ENCODE results near the gene ABR. TPM values are rescaled to one million over a fixed set of nuclear protein-coding genes. Genes with fewer than 3 reads are reported as not detected.
A peak's percentile ranks its signal among the peaks of the same experiment; 100 is the strongest.

ABR gene
- total RNA-seq, 1 donor from 2014 or later = 24.5 TPM

DNA sequence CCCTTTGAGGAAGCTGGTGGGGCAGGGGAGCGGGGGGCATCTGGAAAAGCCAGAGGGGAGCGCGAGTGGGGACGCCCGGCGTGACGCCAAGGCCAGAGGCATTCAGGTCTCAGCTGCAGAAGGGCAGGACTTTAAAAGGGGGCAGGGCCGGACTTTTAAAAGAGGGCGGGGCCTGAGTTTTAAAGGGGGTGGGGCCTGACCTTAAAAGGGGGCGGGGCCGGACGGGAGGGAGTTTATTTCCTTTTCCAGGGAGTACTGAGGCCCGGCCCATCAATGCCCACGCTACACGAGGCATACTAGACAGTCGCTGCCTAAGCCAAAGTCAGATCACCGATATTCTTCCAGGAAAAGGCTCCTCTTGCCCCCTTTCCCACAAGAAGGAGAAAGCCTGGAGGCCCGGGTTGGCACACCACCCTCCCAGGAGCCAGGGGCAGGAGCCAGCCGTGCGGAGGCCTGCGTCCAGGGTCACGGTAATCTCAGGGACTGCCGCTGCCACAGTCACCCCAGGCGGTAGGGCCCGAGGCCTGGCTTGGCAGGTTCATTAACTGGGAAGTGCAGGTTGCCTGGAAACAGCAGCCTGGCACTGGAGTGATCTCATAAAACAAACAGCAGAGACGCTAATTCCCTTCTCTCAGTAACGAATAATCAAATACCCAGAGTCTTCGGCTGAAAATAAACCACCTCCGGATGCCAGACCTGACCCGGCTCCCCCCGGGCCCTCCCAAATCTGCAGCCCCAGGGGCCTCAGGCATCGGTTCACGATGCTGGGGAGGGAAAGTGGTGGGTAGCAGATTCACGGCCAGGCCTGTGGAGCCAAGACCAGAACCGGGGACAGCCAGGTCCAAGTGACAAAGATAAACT is 92.2 kb downstream of the ABR start:
- Histone ChIP-seq H3K9ac (ENCODE audit: low read depth in 1 of 3, low read length in 3 of 3) (peak overlapping the region in 1 of 3 donors; percentile 60), H3K27me3 (ENCODE audit: control insufficient read depth in 3 of 3, insufficient read depth in 3 of 3, low read length in 3 of 3) (no peaks in the 10 kb centered on the region), H3K9me3 (ENCODE audit: control insufficient read depth in 3 of 3, low read length in 3 of 3) (no peaks in the 10 kb centered on the region), H3K4me3 (ENCODE audit: low read length in 3 of 3) (peak overlapping the region in 2 of 3 donors; percentile 40 to 41), H3K4me1 (ENCODE audit: control insufficient read depth in 3 of 3, insufficient read depth in 3 of 3, low read length in 3 of 3) (peaks cover 7 to 19% (median 9%) of the 10 kb centered on the region in 3 donors), H3K27ac (ENCODE audit: low read depth, low read length) (peak overlapping the region; percentile 75), H3K36me3 (ENCODE audit: control insufficient read depth in 3 of 3, insufficient read depth in 3 of 3, low read length in 3 of 3) (peaks cover 19 to 25% (median 21%) of the 10 kb centered on the region in 3 donors)

DNA sequence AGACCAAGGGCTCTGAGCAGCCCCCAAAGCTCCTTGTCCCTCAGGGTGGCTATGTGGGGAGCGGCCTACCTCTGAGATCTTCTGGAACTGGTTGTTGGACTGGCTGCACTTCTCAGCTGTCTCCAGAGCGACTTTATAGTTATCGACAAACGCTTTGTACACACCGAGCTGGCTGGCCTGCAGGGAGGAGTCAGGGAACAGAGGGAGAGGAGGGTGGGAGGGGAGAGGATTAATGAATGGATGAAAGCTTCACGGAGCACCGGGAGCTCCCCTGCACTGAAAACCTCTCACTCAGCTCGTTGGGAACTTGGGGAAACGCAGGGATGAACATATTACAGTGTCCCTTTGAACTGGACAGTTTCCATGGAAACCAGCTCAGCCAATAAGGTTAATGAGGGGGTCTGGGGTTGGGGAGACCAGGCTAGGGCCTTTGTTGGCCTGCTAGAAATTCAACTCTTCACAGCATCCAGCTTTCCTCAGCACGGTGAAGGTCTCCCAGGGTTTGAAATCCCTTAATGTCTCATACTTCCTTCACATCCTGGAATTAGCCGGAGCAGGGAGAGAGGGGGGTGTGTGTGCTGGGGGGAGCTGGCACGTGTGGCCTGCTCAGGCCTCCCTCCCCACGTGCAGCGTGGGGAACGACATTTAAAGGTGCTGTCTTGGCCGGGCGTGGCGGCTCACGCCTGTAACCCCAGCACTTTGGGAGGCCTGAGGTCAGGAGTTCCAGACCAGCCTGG is 96.2 kb downstream of the ABR start:
- Histone ChIP-seq H3K4me1 (ENCODE audit: control insufficient read depth in 3 of 3, insufficient read depth in 3 of 3, low read length in 3 of 3) (peaks cover 7 to 11% (median 9%) of the 10 kb centered on the region in 3 donors), H3K9ac (ENCODE audit: low read depth in 1 of 3, low read length in 3 of 3) (no peak overlapping the region), H3K4me3 (ENCODE audit: low read length in 3 of 3) (no peak overlapping the region), H3K27me3 (ENCODE audit: control insufficient read depth in 3 of 3, insufficient read depth in 3 of 3, low read length in 3 of 3) (no peaks in the 10 kb centered on the region), H3K27ac (ENCODE audit: low read depth, low read length) (no peak overlapping the region), H3K9me3 (ENCODE audit: control insufficient read depth in 3 of 3, low read length in 3 of 3) (no peaks in the 10 kb centered on the region), H3K36me3 (ENCODE audit: control insufficient read depth in 3 of 3, insufficient read depth in 3 of 3, low read length in 3 of 3) (peaks cover 7 to 12% (median 11%) of the 10 kb centered on the region in 3 donors)

DNA sequence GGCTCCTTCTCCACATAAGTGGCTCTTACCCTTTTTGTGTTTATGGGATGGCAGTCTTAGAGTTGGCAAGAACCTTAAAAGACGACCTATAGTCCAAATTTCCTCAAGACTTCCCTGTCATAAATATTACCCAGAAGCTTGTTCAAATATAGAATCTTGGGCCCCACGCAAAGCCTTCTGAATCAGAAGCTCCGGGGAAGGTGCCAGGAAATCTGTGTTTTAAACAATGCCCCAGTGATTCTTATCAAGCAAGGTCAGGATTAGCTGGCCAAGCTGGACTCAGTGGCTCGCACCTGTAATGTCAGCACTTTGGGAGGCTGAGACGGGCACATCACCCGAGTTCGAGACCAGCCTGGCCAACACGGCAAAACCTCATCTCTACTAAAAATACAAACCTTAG is 97.2 kb downstream of the ABR start:
- Histone ChIP-seq H3K36me3 (ENCODE audit: control insufficient read depth in 3 of 3, insufficient read depth in 3 of 3, low read length in 3 of 3) (peaks cover 7 to 13% (median 12%) of the 10 kb centered on the region in 3 donors), H3K4me3 (ENCODE audit: low read length in 3 of 3) (no peak overlapping the region), H3K9me3 (ENCODE audit: control insufficient read depth in 3 of 3, low read length in 3 of 3) (no peaks in the 10 kb centered on the region), H3K27me3 (ENCODE audit: control insufficient read depth in 3 of 3, insufficient read depth in 3 of 3, low read length in 3 of 3) (no peaks in the 10 kb centered on the region), H3K9ac (ENCODE audit: low read depth in 1 of 3, low read length in 3 of 3) (no peak overlapping the region), H3K4me1 (ENCODE audit: control insufficient read depth in 3 of 3, insufficient read depth in 3 of 3, low read length in 3 of 3) (peaks cover under 1 to 5% (median 3%) of the 10 kb centered on the region in 3 donors), H3K27ac (ENCODE audit: low read depth, low read length) (no peak overlapping the region)

DNA sequence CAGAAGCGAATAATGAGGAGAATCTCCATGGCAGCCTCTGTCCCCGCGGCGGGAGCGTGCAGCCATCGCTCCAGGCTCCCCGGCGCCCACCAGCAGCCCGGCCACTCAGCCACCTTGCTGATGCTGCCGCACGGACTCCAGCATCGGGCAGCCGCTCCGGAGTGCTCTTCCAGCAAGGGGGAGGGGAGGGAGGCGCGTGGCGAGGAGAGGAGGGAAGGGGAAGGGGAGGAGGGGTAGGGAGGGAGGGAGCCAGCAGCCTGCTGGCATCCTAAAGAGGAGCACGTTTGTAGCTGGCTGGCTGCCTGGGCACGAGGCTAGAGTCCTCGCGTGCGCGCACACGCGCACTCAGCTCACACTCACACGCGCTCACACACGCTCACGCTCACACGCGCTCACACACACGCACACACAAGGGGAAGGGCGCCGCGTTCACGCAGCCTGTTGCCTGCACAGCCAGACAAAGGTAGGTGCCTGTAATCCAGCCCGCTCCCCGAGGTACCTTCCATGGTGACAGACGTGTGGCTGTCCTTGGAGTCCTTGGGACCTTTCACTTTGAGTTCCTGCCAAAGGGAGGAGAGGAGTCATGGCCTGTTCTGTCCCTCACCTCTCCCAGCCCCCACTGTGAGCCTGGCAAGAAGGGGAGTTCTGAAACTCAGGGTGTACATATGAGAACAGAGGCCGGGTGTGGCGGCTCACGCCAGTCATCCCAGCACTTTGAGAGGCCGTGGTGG is 100.8 kb downstream of the ABR start:
- no peak overlapping the region for H3K27ac ChIP-seq (ENCODE audit: low read depth, low read length)
- no peak overlapping the region for H3K9ac ChIP-seq (ENCODE audit: low read depth in 1 of 3, low read length in 3 of 3)
- no peaks in the 10 kb centered on the region for H3K27me3 ChIP-seq (ENCODE audit: control insufficient read depth in 3 of 3, insufficient read depth in 3 of 3, low read length in 3 of 3)
- peaks cover 7 to 17% (median 16%) of the 10 kb centered on the region in 3 donors for H3K36me3 ChIP-seq (ENCODE audit: control insufficient read depth in 3 of 3, insufficient read depth in 3 of 3, low read length in 3 of 3)
- no peak overlapping the region for H3K4me3 ChIP-seq (ENCODE audit: low read length in 3 of 3)
- H3K9me3 ChIP-seq (ENCODE audit: control insufficient read depth in 3 of 3, low read length in 3 of 3) = no peaks in the 10 kb centered on the region
- peaks cover 4 to 12% (median 8%) of the 10 kb centered on the region in 3 donors for H3K4me1 ChIP-seq (ENCODE audit: control insufficient read depth in 3 of 3, insufficient read depth in 3 of 3, low read length in 3 of 3)

DNA sequence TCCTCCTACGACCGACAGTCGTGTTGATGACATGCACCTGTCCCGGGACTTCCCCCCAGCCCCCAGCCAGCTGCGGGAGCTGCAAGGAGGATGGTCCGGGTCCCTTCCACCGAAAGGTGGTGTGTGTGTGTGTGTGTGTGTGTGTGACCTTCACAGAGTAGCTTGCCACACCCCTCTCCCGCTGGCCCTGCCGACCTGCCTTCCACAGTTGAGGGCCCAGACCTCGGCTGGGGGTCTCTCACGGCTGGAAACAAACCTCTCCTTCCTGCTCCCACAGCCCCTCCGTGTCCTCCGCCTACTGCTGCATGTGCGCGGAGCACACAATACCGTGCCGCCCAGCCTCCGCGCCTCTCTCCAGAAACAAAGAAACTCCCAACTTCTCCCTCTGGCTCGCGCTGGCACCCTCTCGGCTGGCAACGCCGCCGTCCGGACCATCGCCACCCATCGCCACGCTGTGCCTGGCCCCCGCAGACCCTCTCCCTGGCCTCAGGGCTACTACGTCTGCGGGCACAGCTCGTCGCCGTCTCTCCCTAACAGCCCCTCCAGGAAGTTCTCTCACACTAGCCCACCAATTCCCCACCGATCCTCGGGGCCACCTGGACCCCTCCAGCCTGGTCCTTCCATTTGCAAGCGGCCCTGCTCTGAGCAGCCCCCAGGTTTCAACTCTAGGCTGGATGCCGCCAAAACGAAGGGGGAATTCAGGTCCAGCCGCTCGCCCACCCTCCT is 101.6 kb downstream of the ABR start:
- peaks cover 4 to 12% (median 8%) of the 10 kb centered on the region in 3 donors for H3K4me1 ChIP-seq (ENCODE audit: control insufficient read depth in 3 of 3, insufficient read depth in 3 of 3, low read length in 3 of 3)
- peaks cover 10 to 16% (median 13%) of the 10 kb centered on the region in 3 donors for H3K36me3 ChIP-seq (ENCODE audit: control insufficient read depth in 3 of 3, insufficient read depth in 3 of 3, low read length in 3 of 3)
- H3K27ac ChIP-seq (ENCODE audit: low read depth, low read length) = no peak overlapping the region
- no peaks in the 10 kb centered on the region for H3K9me3 ChIP-seq (ENCODE audit: control insufficient read depth in 3 of 3, low read length in 3 of 3)
- no peak overlapping the region for H3K4me3 ChIP-seq (ENCODE audit: low read length in 3 of 3)
- H3K9ac ChIP-seq (ENCODE audit: low read depth in 1 of 3, low read length in 3 of 3) = no peak overlapping the region
- H3K27me3 ChIP-seq (ENCODE audit: control insufficient read depth in 3 of 3, insufficient read depth in 3 of 3, low read length in 3 of 3) = no peaks in the 10 kb centered on the region

DNA sequence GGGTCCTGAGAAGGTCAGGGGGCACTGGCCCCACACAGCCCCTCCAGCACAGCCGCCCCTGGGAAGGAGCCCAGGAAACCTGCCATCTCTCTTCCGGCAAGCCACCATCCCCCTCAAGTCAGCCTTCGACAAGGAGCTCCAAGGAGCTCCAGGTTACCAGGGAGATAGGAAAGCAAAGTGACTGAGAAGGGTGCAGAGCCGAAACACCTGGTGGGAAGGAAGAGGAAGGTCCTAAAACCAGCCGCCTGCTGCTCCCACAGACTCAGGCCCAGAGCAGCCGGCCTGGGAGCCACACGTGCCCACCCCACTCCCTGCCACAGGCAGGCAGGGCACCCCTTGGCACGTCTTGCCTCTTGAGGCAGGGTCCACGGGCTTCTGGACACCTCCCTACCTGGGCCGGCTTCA is 102.2 kb downstream of the ABR start:
- peaks cover 4 to 12% (median 8%) of the 10 kb centered on the region in 3 donors for H3K4me1 ChIP-seq (ENCODE audit: control insufficient read depth in 3 of 3, insufficient read depth in 3 of 3, low read length in 3 of 3)
- no peak overlapping the region for H3K4me3 ChIP-seq (ENCODE audit: low read length in 3 of 3)
- H3K9ac ChIP-seq (ENCODE audit: low read depth in 1 of 3, low read length in 3 of 3) = no peak overlapping the region
- no peak overlapping the region for H3K27ac ChIP-seq (ENCODE audit: low read depth, low read length)
- peaks cover 10 to 16% (median 13%) of the 10 kb centered on the region in 3 donors for H3K36me3 ChIP-seq (ENCODE audit: control insufficient read depth in 3 of 3, insufficient read depth in 3 of 3, low read length in 3 of 3)
- no peaks in the 10 kb centered on the region for H3K9me3 ChIP-seq (ENCODE audit: control insufficient read depth in 3 of 3, low read length in 3 of 3)
- H3K27me3 ChIP-seq (ENCODE audit: control insufficient read depth in 3 of 3, insufficient read depth in 3 of 3, low read length in 3 of 3) = no peaks in the 10 kb centered on the region

DNA sequence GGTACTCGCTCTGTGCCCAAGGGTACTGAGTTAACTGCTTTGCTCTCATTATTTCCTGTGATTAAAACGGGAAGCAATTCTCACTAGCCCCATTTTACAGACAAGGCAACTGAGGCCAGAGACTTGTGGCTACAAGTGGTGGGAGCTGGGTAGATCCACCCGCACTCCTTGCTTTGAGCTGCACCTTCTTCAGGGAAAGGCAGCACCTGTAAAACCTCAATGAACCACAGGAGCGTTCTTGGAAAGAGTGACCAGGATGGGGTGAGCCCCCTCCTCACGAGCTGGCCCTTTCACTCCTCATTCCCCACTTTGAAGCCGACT is 102.8 kb downstream of the ABR start:
- H3K9ac ChIP-seq (ENCODE audit: low read depth in 1 of 3, low read length in 3 of 3) = no peak overlapping the region

DNA sequence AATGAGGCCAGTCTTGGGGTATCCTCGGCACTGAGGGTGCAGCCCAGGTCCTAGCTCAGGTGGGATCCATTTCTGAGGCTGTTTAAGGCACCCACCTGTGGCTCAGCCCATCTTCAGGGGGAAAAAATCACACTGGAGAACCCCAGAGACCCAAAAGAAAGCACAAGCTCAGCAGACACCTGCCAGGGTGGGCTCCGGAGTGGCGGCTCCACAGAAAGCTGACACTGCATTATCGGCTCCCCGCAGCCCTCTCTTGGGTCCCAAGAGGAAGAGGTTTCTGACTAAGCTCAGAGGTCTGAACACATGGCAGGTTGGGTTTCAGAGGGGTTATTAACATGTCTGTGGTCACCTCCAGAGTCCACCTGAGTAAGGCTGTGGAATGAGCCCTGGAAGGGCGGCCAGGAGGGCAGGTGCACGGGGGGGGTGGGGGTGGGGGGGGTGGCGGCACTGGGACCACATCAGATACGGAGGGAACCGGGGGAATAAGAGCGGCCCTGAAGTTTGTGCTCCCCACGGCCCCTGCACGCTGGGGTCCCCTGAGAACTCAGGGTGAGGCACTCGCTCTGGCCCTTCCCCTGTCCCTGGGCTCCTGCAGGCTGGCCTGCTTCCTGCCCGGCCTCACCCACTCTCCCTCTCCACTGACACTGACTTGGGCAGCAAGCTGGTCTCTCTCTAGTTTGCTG is 103.3 kb downstream of the ABR start:
- peaks cover 7 to 13% (median 10%) of the 10 kb centered on the region in 3 donors for H3K36me3 ChIP-seq (ENCODE audit: control insufficient read depth in 3 of 3, insufficient read depth in 3 of 3, low read length in 3 of 3)
- no peak overlapping the region for H3K9ac ChIP-seq (ENCODE audit: low read depth in 1 of 3, low read length in 3 of 3)
- H3K27ac ChIP-seq (ENCODE audit: low read depth, low read length) = no peak overlapping the region
- H3K9me3 ChIP-seq (ENCODE audit: control insufficient read depth in 3 of 3, low read length in 3 of 3) = no peaks in the 10 kb centered on the region
- peaks cover 4 to 12% (median 5%) of the 10 kb centered on the region in 3 donors for H3K4me1 ChIP-seq (ENCODE audit: control insufficient read depth in 3 of 3, insufficient read depth in 3 of 3, low read length in 3 of 3)
- H3K4me3 ChIP-seq (ENCODE audit: low read length in 3 of 3) = no peak overlapping the region
- no peaks in the 10 kb centered on the region for H3K27me3 ChIP-seq (ENCODE audit: control insufficient read depth in 3 of 3, insufficient read depth in 3 of 3, low read length in 3 of 3)

More for the DNA sequence above, 102.8 kb downstream of the ABR start:
- Histone ChIP-seq H3K27me3 (ENCODE audit: control insufficient read depth in 3 of 3, insufficient read depth in 3 of 3, low read length in 3 of 3) (no peaks in the 10 kb centered on the region), H3K4me1 (ENCODE audit: control insufficient read depth in 3 of 3, insufficient read depth in 3 of 3, low read length in 3 of 3) (peaks cover 4 to 12% (median 5%) of the 10 kb centered on the region in 3 donors), H3K9me3 (ENCODE audit: control insufficient read depth in 3 of 3, low read length in 3 of 3) (no peaks in the 10 kb centered on the region), H3K27ac (ENCODE audit: low read depth, low read length) (no peak overlapping the region), H3K4me3 (ENCODE audit: low read length in 3 of 3) (no peak overlapping the region), H3K36me3 (ENCODE audit: control insufficient read depth in 3 of 3, insufficient read depth in 3 of 3, low read length in 3 of 3) (peaks cover 7 to 12% (median 10%) of the 10 kb centered on the region in 3 donors)

Measured in skeletal muscle tissue (tissue), 4 donors.